Measurements from ENCODE around the gene GRWD1. TPM values are rescaled to one million over a fixed set of nuclear protein-coding genes. Genes with fewer than 3 reads are reported as not detected.
A peak's percentile ranks its signal among the peaks of the same experiment; 100 is the strongest.

Gene GRWD1
- total RNA-seq, 1 donor from 2014 or later, result 20.4 TPM

DNA sequence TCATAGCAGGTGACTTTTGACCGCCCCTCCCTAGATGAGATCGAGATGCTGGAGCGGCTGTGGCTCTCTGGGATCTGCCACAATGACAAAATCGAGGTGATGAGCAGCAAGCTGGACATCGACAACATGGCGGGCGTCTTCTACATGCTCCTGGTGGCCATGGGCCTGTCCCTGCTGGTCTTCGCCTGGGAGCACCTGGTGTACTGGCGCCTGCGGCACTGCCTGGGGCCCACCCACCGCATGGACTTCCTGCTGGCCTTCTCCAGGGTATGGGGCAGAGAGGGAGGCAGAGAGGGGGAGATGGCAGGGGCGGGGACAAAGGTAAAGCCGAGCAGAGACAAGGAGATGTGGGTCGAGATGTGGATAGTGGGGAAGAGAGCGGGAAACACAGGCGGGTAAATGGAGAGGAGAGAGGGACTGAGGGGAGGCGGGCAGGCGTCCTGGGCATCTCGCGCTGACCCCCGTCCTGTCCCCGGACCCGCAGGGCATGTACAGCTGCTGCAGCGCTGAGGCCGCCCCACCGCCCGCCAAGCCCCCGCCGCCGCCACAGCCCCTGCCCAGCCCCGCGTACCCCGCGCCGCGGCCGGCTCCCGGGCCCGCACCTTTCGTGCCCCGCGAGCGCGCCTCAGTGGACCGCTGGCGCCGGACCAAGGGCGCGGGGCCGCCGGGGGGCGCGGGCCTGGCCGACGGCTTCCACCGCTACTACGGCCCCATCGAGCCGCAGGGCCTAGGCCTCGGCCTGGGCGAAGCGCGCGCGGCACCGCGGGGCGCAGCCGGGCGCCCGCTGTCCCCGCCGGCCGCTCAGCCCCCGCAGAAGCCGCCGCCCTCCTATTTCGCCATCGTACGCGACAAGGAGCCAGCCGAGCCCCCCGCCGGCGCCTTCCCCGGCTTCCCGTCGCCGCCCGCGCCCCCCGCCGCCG lies 3.4 kb upstream of the GRWD1 start:
- intact Hi-C loops (cut with DNase I), result no loop called here
- Histone ChIP-seq H3K36me3 (no peaks in the 10 kb centered on the region), H3K4me3 (peak overlapping the region in 1 of 2 donors; percentile 41), H3K9me3 (no peaks in the 10 kb centered on the region), H3K4me1 (peaks cover 29% of the 10 kb centered on the region), H3K27ac (no peak overlapping the region), H3K27me3 (no peaks in the 10 kb centered on the region)
- no peak for TF ChIP-seq POLR2AphosphoS5 (IDR thresholded peaks at IDR 0.05; ENCODE audit: insufficient read depth in 1 of 2, low read depth in 1 of 2)
- TF ChIP-seq POLR2A (IDR thresholded peaks at IDR 0.05), result no peak
- TF ChIP-seq, protein P1, sequence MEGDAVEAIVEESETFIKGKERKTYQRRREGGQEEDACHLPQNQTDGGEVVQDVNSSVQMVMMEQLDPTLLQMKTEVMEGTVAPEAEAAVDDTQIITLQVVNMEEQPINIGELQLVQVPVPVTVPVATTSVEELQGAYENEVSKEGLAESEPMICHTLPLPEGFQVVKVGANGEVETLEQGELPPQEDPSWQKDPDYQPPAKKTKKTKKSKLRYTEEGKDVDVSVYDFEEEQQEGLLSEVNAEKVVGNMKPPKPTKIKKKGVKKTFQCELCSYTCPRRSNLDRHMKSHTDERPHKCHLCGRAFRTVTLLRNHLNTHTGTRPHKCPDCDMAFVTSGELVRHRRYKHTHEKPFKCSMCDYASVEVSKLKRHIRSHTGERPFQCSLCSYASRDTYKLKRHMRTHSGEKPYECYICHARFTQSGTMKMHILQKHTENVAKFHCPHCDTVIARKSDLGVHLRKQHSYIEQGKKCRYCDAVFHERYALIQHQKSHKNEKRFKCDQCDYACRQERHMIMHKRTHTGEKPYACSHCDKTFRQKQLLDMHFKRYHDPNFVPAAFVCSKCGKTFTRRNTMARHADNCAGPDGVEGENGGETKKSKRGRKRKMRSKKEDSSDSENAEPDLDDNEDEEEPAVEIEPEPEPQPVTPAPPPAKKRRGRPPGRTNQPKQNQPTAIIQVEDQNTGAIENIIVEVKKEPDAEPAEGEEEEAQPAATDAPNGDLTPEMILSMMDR (IDR thresholded peaks at IDR 0.05), result no peak
- no peak for DNase-seq (ENCODE audit: extremely low spot score in 2 of 2)

DNA sequence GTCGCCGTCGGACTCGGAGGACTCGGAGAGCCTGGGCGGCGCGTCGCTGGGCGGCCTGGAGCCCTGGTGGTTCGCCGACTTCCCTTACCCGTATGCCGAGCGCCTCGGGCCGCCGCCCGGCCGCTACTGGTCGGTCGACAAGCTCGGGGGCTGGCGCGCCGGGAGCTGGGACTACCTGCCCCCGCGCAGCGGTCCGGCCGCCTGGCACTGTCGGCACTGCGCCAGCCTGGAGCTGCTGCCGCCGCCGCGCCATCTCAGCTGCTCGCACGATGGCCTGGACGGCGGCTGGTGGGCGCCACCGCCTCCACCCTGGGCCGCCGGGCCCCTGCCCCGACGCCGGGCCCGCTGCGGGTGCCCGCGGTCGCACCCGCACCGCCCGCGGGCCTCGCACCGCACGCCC lies 2.5 kb upstream of the GRWD1 start:
- Histone ChIP-seq H3K9me3 (no peaks in the 10 kb centered on the region), H3K36me3 (peaks cover 0 to 7% of the 10 kb centered on the region in 2 donors), H3K4me3 (peak overlapping the region; percentile 24 to 41), H3K27ac (no peak overlapping the region), H3K4me1 (peaks cover 29% of the 10 kb centered on the region), H3K27me3 (no peaks in the 10 kb centered on the region)
- TF ChIP-seq POLR2AphosphoS5 (IDR thresholded peaks at IDR 0.05; ENCODE audit: insufficient read depth in 1 of 2, low read depth in 1 of 2) (no peak), POLR2A (IDR thresholded peaks at IDR 0.05) (no peak)
- TF ChIP-seq, protein P1 (IDR thresholded peaks at IDR 0.05), result no peak
- intact Hi-C loops (cut with DNase I), result no loop called here
- no peak for DNase-seq (ENCODE audit: extremely low spot score in 2 of 2)

DNA sequence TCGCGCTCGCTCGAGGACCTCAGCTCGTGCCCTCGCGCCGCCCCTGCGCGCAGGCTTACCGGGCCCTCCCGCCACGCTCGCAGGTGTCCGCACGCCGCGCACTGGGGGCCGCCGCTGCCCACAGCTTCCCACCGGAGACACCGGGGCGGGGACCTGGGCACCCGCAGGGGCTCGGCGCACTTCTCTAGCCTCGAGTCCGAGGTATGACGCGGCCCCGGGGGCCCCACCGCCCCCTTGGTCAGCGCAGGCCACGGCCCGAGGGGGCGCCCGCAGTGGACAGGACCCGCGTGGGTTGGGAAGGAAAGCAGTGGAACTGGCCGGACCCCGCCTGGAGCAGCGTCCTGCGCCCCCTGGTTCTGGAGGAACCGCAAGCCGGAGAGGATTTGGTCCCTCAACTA lies 2.1 kb upstream of the GRWD1 start:
- H3K27me3 ChIP-seq, result no peaks in the 10 kb centered on the region
- TF ChIP-seq POLR2AphosphoS5 (IDR thresholded peaks at IDR 0.05; ENCODE audit: insufficient read depth in 1 of 2, low read depth in 1 of 2), result no peak
- intact Hi-C loops (cut with DNase I), result no loop called here

DNA sequence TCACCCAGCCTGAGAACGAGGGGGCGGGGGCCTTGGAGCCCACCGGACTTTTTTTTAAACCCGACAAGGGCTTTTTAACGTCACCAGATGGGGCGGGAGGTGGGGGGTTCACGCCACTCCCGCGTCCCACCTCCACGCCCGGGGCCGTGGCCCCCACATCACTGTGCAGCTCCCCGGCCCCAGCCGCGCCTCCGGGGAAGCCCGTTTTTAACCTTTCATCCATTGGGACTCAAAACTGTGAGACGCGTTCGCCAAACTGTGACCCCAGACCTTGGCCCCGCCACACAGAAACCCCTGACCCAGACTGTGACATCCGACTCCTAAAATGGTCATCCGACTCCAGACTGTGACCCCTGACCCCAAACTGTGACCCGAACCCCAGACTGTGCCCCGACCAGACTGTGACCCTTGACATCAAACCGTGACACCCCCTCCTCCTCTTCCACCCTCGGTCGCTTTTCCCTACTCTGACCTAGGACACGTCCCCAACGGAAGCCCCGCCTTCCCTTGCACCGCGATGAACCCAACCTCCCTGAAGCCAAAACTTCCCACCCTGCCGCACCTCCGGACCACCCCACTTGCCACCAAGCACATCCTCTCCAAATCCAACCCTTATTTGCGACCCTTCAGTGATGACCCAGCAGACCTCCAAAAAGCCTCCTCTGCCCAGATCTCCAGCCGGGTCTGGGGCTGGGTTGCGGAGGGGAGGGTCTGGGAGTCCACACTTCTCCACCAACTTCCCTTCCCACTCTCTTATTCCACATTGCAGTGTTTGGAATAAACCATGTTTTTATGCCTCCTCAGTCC lies 1.5 kb upstream of the GRWD1 start:
- H3K4me1 ChIP-seq, result peaks cover 29% of the 10 kb centered on the region
- no peak for DNase-seq (ENCODE audit: extremely low spot score in 2 of 2)
- peaks cover 0 to 18% of the 10 kb centered on the region in 2 donors for H3K36me3 ChIP-seq
- H3K9me3 ChIP-seq, result no peaks in the 10 kb centered on the region
- H3K27ac ChIP-seq, result peak overlapping the region; percentile 88
- peak overlapping the region; percentile 82 to 93 for H3K4me3 ChIP-seq
- no peaks in the 10 kb centered on the region for H3K27me3 ChIP-seq
- TF ChIP-seq POLR2AphosphoS5 (IDR thresholded peaks at IDR 0.05; ENCODE audit: insufficient read depth in 1 of 2, low read depth in 1 of 2), result no peak
- no peak for TF ChIP-seq POLR2A (IDR thresholded peaks at IDR 0.05)
- TF ChIP-seq, protein P1 (IDR thresholded peaks at IDR 0.05), result no peak
- intact Hi-C loops (cut with DNase I), result no loop called here

More for the DNA sequence above, 2.1 kb upstream of the GRWD1 start:
- DNase-seq (ENCODE audit: extremely low spot score in 2 of 2), result no peak
- Histone ChIP-seq H3K27ac (no peak overlapping the region), H3K4me3 (peak overlapping the region; percentile 82 to 93), H3K4me1 (peaks cover 29% of the 10 kb centered on the region), H3K36me3 (peaks cover 0 to 12% of the 10 kb centered on the region in 2 donors), H3K9me3 (no peaks in the 10 kb centered on the region)

DNA sequence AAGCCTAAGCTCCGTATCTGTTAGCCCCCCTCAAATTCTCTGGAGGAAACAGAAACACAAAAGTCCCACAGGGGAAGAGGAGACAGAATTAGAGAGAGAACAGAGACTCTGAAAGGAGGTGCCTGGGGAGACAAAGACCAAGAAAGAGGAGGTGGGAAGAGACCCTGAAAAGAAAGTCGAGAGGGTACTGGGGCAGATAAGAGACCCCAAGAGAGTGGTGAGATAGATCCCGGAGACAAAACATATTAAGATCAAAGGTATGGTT lies 915 bp upstream of the GRWD1 start:
- TF ChIP-seq POLR2A (IDR thresholded peaks at IDR 0.05), result no peak
- no peak for TF ChIP-seq POLR2AphosphoS5 (IDR thresholded peaks at IDR 0.05; ENCODE audit: insufficient read depth in 1 of 2, low read depth in 1 of 2)
- TF ChIP-seq, protein P1 (IDR thresholded peaks at IDR 0.05), result no peak
- H3K27ac ChIP-seq, result peak overlapping the region; percentile 88
- H3K36me3 ChIP-seq, result peaks cover 0 to 22% of the 10 kb centered on the region in 2 donors
- no peaks in the 10 kb centered on the region for H3K9me3 ChIP-seq
- H3K27me3 ChIP-seq, result no peaks in the 10 kb centered on the region
- peaks cover 29% of the 10 kb centered on the region for H3K4me1 ChIP-seq
- DNase-seq (ENCODE audit: extremely low spot score in 2 of 2), result no peak
- intact Hi-C loops (cut with DNase I), result no loop called here
- H3K4me3 ChIP-seq, result peak overlapping the region; percentile 82 to 93

Data from vagina (tissue), 2 donors.